ENCODE results near the gene CCM2.

Gene CCM2

GRCh38 chr7:44981035-44981706 is 18.8 kb upstream of the CCM2 start:
- H3K4me1 ChIP-seq (ENCODE audit: insufficient read depth, poor library complexity, severe bottlenecking) = peaks cover 23% of the 10 kb centered on the region
- H3K36me3 ChIP-seq (ENCODE audit: low read depth) = peaks cover 46% of the 10 kb centered on the region

GRCh38 chr7:44982535-44982923 is 17.5 kb upstream of the CCM2 start:
- Histone ChIP-seq H3K9me3 (ENCODE audit: severe bottlenecking) (no peaks in the 10 kb centered on the region), H3K4me3 (ENCODE audit: severe bottlenecking) (no peak overlapping the region), H3K36me3 (ENCODE audit: low read depth) (peaks cover 46% of the 10 kb centered on the region), H3K27me3 (ENCODE audit: insufficient read depth, poor library complexity, severe bottlenecking) (no peaks in the 10 kb centered on the region), H3K4me1 (ENCODE audit: insufficient read depth, poor library complexity, severe bottlenecking) (peaks cover 25% of the 10 kb centered on the region), H3K27ac (ENCODE audit: poor library complexity, severe bottlenecking) (no peak overlapping the region)
- TF ChIP-seq CTCF (IDR thresholded peaks at IDR 0.05; ENCODE audit: poor library complexity, severe bottlenecking) = no peak
- no peak for ATAC-seq (ENCODE audit: low read depth)
- DNase-seq (ENCODE audit: low spot score) = no peak

More at GRCh38 chr7:44981035-44981706, 18.8 kb upstream of the CCM2 start:
- TF ChIP-seq CTCF (IDR thresholded peaks at IDR 0.05; ENCODE audit: poor library complexity, severe bottlenecking) = no peak
- Histone ChIP-seq H3K27ac (ENCODE audit: poor library complexity, severe bottlenecking) (peak overlapping the region; percentile 63), H3K9me3 (ENCODE audit: severe bottlenecking) (no peaks in the 10 kb centered on the region), H3K4me3 (ENCODE audit: severe bottlenecking) (no peak overlapping the region), H3K27me3 (ENCODE audit: insufficient read depth, poor library complexity, severe bottlenecking) (no peaks in the 10 kb centered on the region)
- ATAC-seq (ENCODE audit: low read depth) (peak; percentile 4; the same call in 1 of the 3 replicates), DNase-seq (ENCODE audit: low spot score) (no peak)

- DNase-seq (ENCODE audit: low spot score) (no peak), ATAC-seq (ENCODE audit: low read depth) (no peak)
- Histone ChIP-seq H3K4me3 (ENCODE audit: severe bottlenecking) (no peak overlapping the region), H3K27ac (ENCODE audit: poor library complexity, severe bottlenecking) (no peak overlapping the region), H3K36me3 (ENCODE audit: low read depth) (peaks cover 46% of the 10 kb centered on the region), H3K27me3 (ENCODE audit: insufficient read depth, poor library complexity, severe bottlenecking) (no peaks in the 10 kb centered on the region), H3K9me3 (ENCODE audit: severe bottlenecking) (no peaks in the 10 kb centered on the region), H3K4me1 (ENCODE audit: insufficient read depth, poor library complexity, severe bottlenecking) (peaks cover 22% of the 10 kb centered on the region)
- TF ChIP-seq CTCF (IDR thresholded peaks at IDR 0.05; ENCODE audit: poor library complexity, severe bottlenecking) = no peak
Observed at GRCh38 chr7:44982970-44983369, 17.0 kb upstream of the CCM2 start.

GRCh38 chr7:44983742-44984477 is 16.1 kb upstream of the CCM2 start:
- Histone ChIP-seq H3K36me3 (ENCODE audit: low read depth) (peaks cover 46% of the 10 kb centered on the region), H3K27me3 (ENCODE audit: insufficient read depth, poor library complexity, severe bottlenecking) (no peaks in the 10 kb centered on the region), H3K4me3 (ENCODE audit: severe bottlenecking) (no peak overlapping the region), H3K4me1 (ENCODE audit: insufficient read depth, poor library complexity, severe bottlenecking) (peaks cover 22% of the 10 kb centered on the region), H3K9me3 (ENCODE audit: severe bottlenecking) (no peaks in the 10 kb centered on the region), H3K27ac (ENCODE audit: poor library complexity, severe bottlenecking) (peak overlapping the region; percentile 72)
- DNase-seq (ENCODE audit: low spot score) (no peak), ATAC-seq (ENCODE audit: low read depth) (no peak)
- no peak for TF ChIP-seq CTCF (IDR thresholded peaks at IDR 0.05; ENCODE audit: poor library complexity, severe bottlenecking)

- peak overlapping the region; percentile 72 for H3K27ac ChIP-seq (ENCODE audit: poor library complexity, severe bottlenecking)
- DNase-seq (ENCODE audit: low spot score) (no peak), ATAC-seq (ENCODE audit: low read depth) (no peak)
- no peak for TF ChIP-seq CTCF (IDR thresholded peaks at IDR 0.05; ENCODE audit: poor library complexity, severe bottlenecking)
- no peak overlapping the region for H3K4me3 ChIP-seq (ENCODE audit: severe bottlenecking)
- H3K9me3 ChIP-seq (ENCODE audit: severe bottlenecking) = no peaks in the 10 kb centered on the region
- H3K4me1 ChIP-seq (ENCODE audit: insufficient read depth, poor library complexity, severe bottlenecking) = peaks cover 22% of the 10 kb centered on the region
- H3K27me3 ChIP-seq (ENCODE audit: insufficient read depth, poor library complexity, severe bottlenecking) = no peaks in the 10 kb centered on the region
- peaks cover 46% of the 10 kb centered on the region for H3K36me3 ChIP-seq (ENCODE audit: low read depth)
Observed at GRCh38 chr7:44984478-44984758, 15.6 kb upstream of the CCM2 start.

All from RWPE2 (cell line).